WTC11 (cell line): Measurements from ENCODE around the gene TYSND1.

Experiments used
- CREB1 ChIP-seq: sonication (generic); formaldehyde crosslinking; IDR thresholded peaks from 2 replicates; pipeline ENCODE4 v1.8.0; 2023; ENCODE audit warnings: mild to moderate bottlenecking, missing genetic modification reagents
- E2F5 ChIP-seq: sonication (generic); formaldehyde crosslinking; IDR thresholded peaks from 2 replicates; pipeline ENCODE4 v1.8.1; 2022; ENCODE audit warnings: mild to moderate bottlenecking, moderate library complexity, missing genetic modification reagents
- ELF4 ChIP-seq: sonication (generic); formaldehyde crosslinking; IDR thresholded peaks from 2 replicates; pipeline ENCODE4 v1.8.1; 2022; ENCODE audit warnings: low read depth, mild to moderate bottlenecking, moderate library complexity, missing genetic modification reagents
- ETV6 ChIP-seq: sonication (generic); formaldehyde crosslinking; IDR thresholded peaks from 2 replicates; pipeline ENCODE4 v1.8.1; 2022; ENCODE audit warnings: mild to moderate bottlenecking, missing genetic modification reagents
- FOXJ3 ChIP-seq: sonication (generic); formaldehyde crosslinking; IDR thresholded peaks from 2 replicates; pipeline ENCODE4 v1.9.0; 2021; ENCODE audit warnings: missing genetic modification reagents, mild to moderate bottlenecking, borderline replicate concordance
- FOXP1 ChIP-seq: sonication (generic); formaldehyde crosslinking; IDR thresholded peaks from 2 replicates; pipeline ENCODE4 v1.8.0; 2022; ENCODE audit warnings: missing genetic modification reagents, mild to moderate bottlenecking, moderate library complexity, borderline replicate concordance
- HMGXB4 ChIP-seq: sonication (generic); formaldehyde crosslinking; IDR thresholded peaks from 2 replicates; pipeline ENCODE4 v1.8.1; 2023; ENCODE audit warnings: mild to moderate bottlenecking, moderate library complexity, missing genetic modification reagents
- MAX ChIP-seq: sonication (generic); formaldehyde crosslinking; IDR thresholded peaks from 2 replicates; pipeline ENCODE4 v1.8.0; 2022; ENCODE audit warnings: mild to moderate bottlenecking, missing genetic modification reagents
- USF2 ChIP-seq: sonication (generic); formaldehyde crosslinking; IDR thresholded peaks from 2 replicates; pipeline ENCODE4 v1.8.1; 2023; ENCODE audit warnings: mild to moderate bottlenecking, missing genetic modification reagents, moderate library complexity
- ZNF138 ChIP-seq: sonication (generic); formaldehyde crosslinking; conservative IDR thresholded peaks from 2 replicates; pipeline ENCODE4 v1.8.1; 2022; ENCODE audit warnings: mild to moderate bottlenecking, moderate library complexity, missing genetic modification reagents
- TF ChIP-seq, protein P1 (sequence below): fragments of 200-600 bp; IDR thresholded peaks from 2 replicates; pipeline ENCODE4 v1.8.0; 2022; ENCODE audit warnings: antibody characterized with exemption
- TF ChIP-seq, protein P2 (sequence below): sonication (generic); formaldehyde crosslinking; conservative IDR thresholded peaks from 2 replicates; pipeline ENCODE4 v1.8.1; 2022; ENCODE audit warnings: mild to moderate bottlenecking, missing genetic modification reagents
- TF ChIP-seq, protein P3 (sequence below): sonication (generic); formaldehyde crosslinking; IDR thresholded peaks from 2 replicates; pipeline ENCODE4 v1.8.1; 2022; ENCODE audit warnings: low read depth, missing genetic modification reagents, borderline replicate concordance

GRCh38 chr10:70139997-70140250 is 6.6 kb downstream of the TYSND1 start:
- TF ChIP-seq USF2 (CRISPR knock-in tag) (no peak), MAX (CRISPR knock-in tag) (no peak), E2F5 (CRISPR knock-in tag) (no peak), FOXP1 (CRISPR knock-in tag) (no peak), ZNF138 (CRISPR knock-in tag) (no peak), CREB1 (CRISPR knock-in tag) (no peak), FOXJ3 (CRISPR knock-in tag) (no peak), ETV6 (CRISPR knock-in tag) (no peak), HMGXB4 (CRISPR knock-in tag) (no peak), ELF4 (no peak)
- TF ChIP-seq, protein P1, sequence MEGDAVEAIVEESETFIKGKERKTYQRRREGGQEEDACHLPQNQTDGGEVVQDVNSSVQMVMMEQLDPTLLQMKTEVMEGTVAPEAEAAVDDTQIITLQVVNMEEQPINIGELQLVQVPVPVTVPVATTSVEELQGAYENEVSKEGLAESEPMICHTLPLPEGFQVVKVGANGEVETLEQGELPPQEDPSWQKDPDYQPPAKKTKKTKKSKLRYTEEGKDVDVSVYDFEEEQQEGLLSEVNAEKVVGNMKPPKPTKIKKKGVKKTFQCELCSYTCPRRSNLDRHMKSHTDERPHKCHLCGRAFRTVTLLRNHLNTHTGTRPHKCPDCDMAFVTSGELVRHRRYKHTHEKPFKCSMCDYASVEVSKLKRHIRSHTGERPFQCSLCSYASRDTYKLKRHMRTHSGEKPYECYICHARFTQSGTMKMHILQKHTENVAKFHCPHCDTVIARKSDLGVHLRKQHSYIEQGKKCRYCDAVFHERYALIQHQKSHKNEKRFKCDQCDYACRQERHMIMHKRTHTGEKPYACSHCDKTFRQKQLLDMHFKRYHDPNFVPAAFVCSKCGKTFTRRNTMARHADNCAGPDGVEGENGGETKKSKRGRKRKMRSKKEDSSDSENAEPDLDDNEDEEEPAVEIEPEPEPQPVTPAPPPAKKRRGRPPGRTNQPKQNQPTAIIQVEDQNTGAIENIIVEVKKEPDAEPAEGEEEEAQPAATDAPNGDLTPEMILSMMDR = no peak
- TF ChIP-seq, protein P2, sequence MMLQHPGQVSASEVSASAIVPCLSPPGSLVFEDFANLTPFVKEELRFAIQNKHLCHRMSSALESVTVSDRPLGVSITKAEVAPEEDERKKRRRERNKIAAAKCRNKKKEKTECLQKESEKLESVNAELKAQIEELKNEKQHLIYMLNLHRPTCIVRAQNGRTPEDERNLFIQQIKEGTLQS (CRISPR knock-in tag) = no peak
- TF ChIP-seq, protein P3, sequence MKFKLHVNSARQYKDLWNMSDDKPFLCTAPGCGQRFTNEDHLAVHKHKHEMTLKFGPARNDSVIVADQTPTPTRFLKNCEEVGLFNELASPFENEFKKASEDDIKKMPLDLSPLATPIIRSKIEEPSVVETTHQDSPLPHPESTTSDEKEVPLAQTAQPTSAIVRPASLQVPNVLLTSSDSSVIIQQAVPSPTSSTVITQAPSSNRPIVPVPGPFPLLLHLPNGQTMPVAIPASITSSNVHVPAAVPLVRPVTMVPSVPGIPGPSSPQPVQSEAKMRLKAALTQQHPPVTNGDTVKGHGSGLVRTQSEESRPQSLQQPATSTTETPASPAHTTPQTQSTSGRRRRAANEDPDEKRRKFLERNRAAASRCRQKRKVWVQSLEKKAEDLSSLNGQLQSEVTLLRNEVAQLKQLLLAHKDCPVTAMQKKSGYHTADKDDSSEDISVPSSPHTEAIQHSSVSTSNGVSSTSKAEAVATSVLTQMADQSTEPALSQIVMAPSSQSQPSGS (CRISPR knock-in tag) = no peak
